Measurements from ENCODE around the gene DNAH17. TPM values are rescaled to one million over a fixed set of nuclear protein-coding genes. Genes with fewer than 3 reads are reported as not detected.

DNAH17 gene
- total RNA-seq, 4 donors from 2014 or later: 0.19 to 0.31 TPM; not detected in 2

GRCh38 chr17:78495634-78496033 lies 81.6 kb downstream of the DNAH17 start:
- Histone ChIP-seq H3K27me3 (peaks cover 0 to 4% (median 0%) of the 10 kb centered on the region in 4 donors), H3K9me3 (no peaks in the 10 kb centered on the region), H3K4me1 (peaks cover 0 to 14% (median 0%) of the 10 kb centered on the region in 3 donors), H3K4me3 (no peak overlapping the region), H3K36me3 (no peaks in the 10 kb centered on the region), H3K27ac (no peak overlapping the region)
- WGBS, 2 donors: 83 to 92% methylated on average over 8 to 11 of the region's 14 CpGs
- no peak for TF ChIP-seq CTCF (IDR thresholded peaks at IDR 0.05)
- no peak for TF ChIP-seq POLR2A (IDR thresholded peaks at IDR 0.05)
- intact Hi-C loops (cut with DNase I): no loop called here
- DNase-seq: no peak

GRCh38 chr17:78494696-78495330 lies 82.4 kb downstream of the DNAH17 start:
- H3K27ac ChIP-seq: no peak overlapping the region
- peaks cover 0 to 4% (median 0%) of the 10 kb centered on the region in 4 donors for H3K27me3 ChIP-seq
- no peaks in the 10 kb centered on the region for H3K36me3 ChIP-seq
- no peak for DNase-seq
- H3K9me3 ChIP-seq: no peaks in the 10 kb centered on the region
- H3K4me1 ChIP-seq: peaks cover 0 to 14% (median 0%) of the 10 kb centered on the region in 3 donors
- no peak overlapping the region for H3K4me3 ChIP-seq
- no peak for TF ChIP-seq POLR2A (IDR thresholded peaks at IDR 0.05)
- TF ChIP-seq CTCF (IDR thresholded peaks at IDR 0.05): no peak
- WGBS, 2 donors: 84% methylated on average over 11 to 15 of the region's 22 CpGs
- intact Hi-C loops (cut with DNase I): no loop called here

- no peak overlapping the region for H3K4me3 ChIP-seq
- WGBS, 2 donors: 81 to 85% methylated on average over 14 to 23 of the region's 42 CpGs
- H3K27ac ChIP-seq: no peak overlapping the region
- H3K36me3 ChIP-seq: no peaks in the 10 kb centered on the region
- intact Hi-C loops (cut with DNase I): no loop called here
- peaks cover 0 to 15% (median 0%) of the 10 kb centered on the region in 3 donors for H3K4me1 ChIP-seq
- no peaks in the 10 kb centered on the region for H3K9me3 ChIP-seq
- H3K27me3 ChIP-seq: peaks cover 0 to 4% (median 0%) of the 10 kb centered on the region in 4 donors
- DNase-seq: no peak
- TF ChIP-seq CTCF (IDR thresholded peaks at IDR 0.05) (no peak), POLR2A (IDR thresholded peaks at IDR 0.05) (no peak)
Observed at GRCh38 chr17:78493853-78494695, 83.1 kb downstream of the DNAH17 start.

GRCh38 chr17:78493450-78493849 lies 83.7 kb downstream of the DNAH17 start:
- Histone ChIP-seq H3K9me3 (no peaks in the 10 kb centered on the region), H3K27me3 (peaks cover 0 to 4% (median 0%) of the 10 kb centered on the region in 4 donors), H3K27ac (no peak overlapping the region), H3K4me1 (peaks cover 0 to 12% (median 0%) of the 10 kb centered on the region in 3 donors), H3K4me3 (no peak overlapping the region), H3K36me3 (no peaks in the 10 kb centered on the region)
- intact Hi-C loops (cut with DNase I): no loop called here
- no peak for DNase-seq
- WGBS, 2 donors: 48 to 85% methylated on average over 4 to 5 of the region's 9 CpGs
- TF ChIP-seq POLR2A (IDR thresholded peaks at IDR 0.05) (no peak), CTCF (IDR thresholded peaks at IDR 0.05) (no peak)

Data from esophagus squamous epithelium (tissue), 5 donors.